ENCODE measurements around the gene COL15A1. TPM values are rescaled to one million over a fixed set of nuclear protein-coding genes. Genes with fewer than 3 reads are reported as not detected.

COL15A1 gene
- total RNA-seq, 6 experiments from 2014 or later, result 0.07 to 0.58 (median 0.11) TPM; not detected in 2

- ATAC-seq (no peak), DNase-seq (no peak)
- Histone ChIP-seq H3K36me3 (no peaks in the 10 kb centered on the region), H3K27ac (no peak overlapping the region), H3K27me3 (no peaks in the 10 kb centered on the region), H3K9me3 (no peaks in the 10 kb centered on the region), H3K4me1 (no peaks in the 10 kb centered on the region), H3K4me3 (no peak overlapping the region)
- intact Hi-C loops (cut with DNase I), result no loop called here
- WGBS (ENCODE audit: insufficient coverage, low coverage, low lambda C conversion rate, missing lambda C conversion rate), result 93% methylated on average over 10 of the region's 12 CpGs
- TF ChIP-seq, protein P1, sequence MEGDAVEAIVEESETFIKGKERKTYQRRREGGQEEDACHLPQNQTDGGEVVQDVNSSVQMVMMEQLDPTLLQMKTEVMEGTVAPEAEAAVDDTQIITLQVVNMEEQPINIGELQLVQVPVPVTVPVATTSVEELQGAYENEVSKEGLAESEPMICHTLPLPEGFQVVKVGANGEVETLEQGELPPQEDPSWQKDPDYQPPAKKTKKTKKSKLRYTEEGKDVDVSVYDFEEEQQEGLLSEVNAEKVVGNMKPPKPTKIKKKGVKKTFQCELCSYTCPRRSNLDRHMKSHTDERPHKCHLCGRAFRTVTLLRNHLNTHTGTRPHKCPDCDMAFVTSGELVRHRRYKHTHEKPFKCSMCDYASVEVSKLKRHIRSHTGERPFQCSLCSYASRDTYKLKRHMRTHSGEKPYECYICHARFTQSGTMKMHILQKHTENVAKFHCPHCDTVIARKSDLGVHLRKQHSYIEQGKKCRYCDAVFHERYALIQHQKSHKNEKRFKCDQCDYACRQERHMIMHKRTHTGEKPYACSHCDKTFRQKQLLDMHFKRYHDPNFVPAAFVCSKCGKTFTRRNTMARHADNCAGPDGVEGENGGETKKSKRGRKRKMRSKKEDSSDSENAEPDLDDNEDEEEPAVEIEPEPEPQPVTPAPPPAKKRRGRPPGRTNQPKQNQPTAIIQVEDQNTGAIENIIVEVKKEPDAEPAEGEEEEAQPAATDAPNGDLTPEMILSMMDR (IDR thresholded peaks at IDR 0.05), result no peak
- no peak for TF ChIP-seq POLR2A (IDR thresholded peaks at IDR 0.05)
These were observed 125.8 kb downstream of the COL15A1 start for GRCh38 chr9:99069546-99069945.

- ATAC-seq (no peak), DNase-seq (no peak)
- Histone ChIP-seq H3K36me3 (no peaks in the 10 kb centered on the region), H3K27me3 (no peaks in the 10 kb centered on the region), H3K4me1 (no peaks in the 10 kb centered on the region), H3K4me3 (no peak overlapping the region), H3K27ac (no peak overlapping the region), H3K9me3 (no peaks in the 10 kb centered on the region)
- TF ChIP-seq POLR2A (IDR thresholded peaks at IDR 0.05), result no peak
- intact Hi-C loops (cut with DNase I), result no loop called here
- 74% methylated on average over 6 of the region's 6 CpGs for WGBS (ENCODE audit: insufficient coverage, low coverage, low lambda C conversion rate, missing lambda C conversion rate)
These were observed 127.0 kb downstream of the COL15A1 start for GRCh38 chr9:99070681-99071080.

DNA sequence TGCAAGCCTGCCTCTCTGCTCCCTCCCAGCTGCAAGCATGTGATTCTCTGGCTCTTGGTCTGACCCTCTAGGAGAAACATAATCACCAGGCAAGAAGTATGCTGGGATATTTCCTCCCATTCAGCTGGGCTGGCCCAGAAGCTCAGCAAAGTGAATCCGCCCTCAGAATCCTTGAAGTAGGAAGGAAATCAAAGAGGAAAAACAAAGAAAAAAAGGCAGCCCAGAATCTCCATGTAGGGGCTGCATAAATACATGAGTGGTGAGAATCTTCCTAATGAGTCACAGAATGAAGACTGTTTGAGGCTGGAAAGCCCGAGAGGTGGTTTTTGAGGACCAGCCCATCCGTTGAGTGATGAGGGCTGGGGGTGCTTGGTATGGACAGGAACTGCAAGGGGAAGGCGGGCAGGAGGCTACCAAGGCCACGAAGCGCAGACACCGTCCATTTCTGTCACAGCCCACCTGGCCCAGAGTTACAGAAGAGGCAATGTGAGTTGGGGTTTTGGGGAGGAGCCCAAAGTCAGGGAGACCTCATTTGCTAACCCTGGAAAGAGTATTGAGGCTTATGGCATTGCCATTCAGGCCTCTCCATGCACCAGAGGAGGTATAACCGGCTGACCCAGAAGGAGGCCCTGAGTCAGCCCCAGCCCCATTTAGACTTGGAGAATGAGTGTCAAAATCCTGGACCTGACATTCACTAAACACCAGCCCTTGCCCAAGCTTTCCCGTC lies 127.8 kb downstream of the COL15A1 start:
- Histone ChIP-seq H3K36me3 (no peaks in the 10 kb centered on the region), H3K9me3 (no peaks in the 10 kb centered on the region), H3K4me3 (no peak overlapping the region), H3K27me3 (no peaks in the 10 kb centered on the region), H3K27ac (no peak overlapping the region), H3K4me1 (no peaks in the 10 kb centered on the region)
- DNase-seq (no peak), ATAC-seq (no peak)
- no peak for TF ChIP-seq POLR2A (IDR thresholded peaks at IDR 0.05)
- TF ChIP-seq, protein P1 (IDR thresholded peaks at IDR 0.05), result no peak
- intact Hi-C loops (cut with DNase I), result no loop called here
- whole genome bisulfite sequencing (ENCODE audit: insufficient coverage, low coverage, low lambda C conversion rate, missing lambda C conversion rate), result 75% methylated on average over 8 of the region's 9 CpGs

DNA sequence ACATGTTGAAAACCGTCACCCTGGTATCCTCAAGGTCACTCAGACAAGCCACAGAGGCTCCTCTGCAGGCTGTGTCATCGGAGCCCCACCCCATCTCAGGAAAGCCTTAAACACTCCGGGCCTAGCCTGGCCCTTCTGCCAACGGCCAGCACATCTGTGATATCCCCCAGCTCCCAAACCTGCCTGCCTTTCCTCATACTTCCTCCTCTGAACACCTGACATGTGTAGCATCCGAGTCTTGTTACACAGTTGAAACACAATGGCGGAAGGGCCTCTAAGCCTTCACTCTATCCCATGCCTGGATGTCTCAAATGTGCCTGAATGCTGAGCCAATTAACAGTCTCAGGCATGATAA lies 128.3 kb downstream of the COL15A1 start:
- Histone ChIP-seq H3K4me3 (no peak overlapping the region), H3K27ac (no peak overlapping the region), H3K36me3 (no peaks in the 10 kb centered on the region), H3K4me1 (no peaks in the 10 kb centered on the region), H3K9me3 (no peaks in the 10 kb centered on the region), H3K27me3 (no peaks in the 10 kb centered on the region)
- WGBS (ENCODE audit: insufficient coverage, low coverage, low lambda C conversion rate, missing lambda C conversion rate), result 67% methylated on average over 1 of the region's 6 CpGs
- DNase-seq (no peak), ATAC-seq (no peak)
- intact Hi-C loops (cut with DNase I), result no loop called here
- TF ChIP-seq POLR2A (IDR thresholded peaks at IDR 0.05), result no peak
- TF ChIP-seq, protein P1 (IDR thresholded peaks at IDR 0.05), result no peak

GRCh38 chr9:99073347-99073746 lies 129.6 kb downstream of the COL15A1 start:
- Histone ChIP-seq H3K4me1 (no peaks in the 10 kb centered on the region), H3K4me3 (no peak overlapping the region), H3K9me3 (no peaks in the 10 kb centered on the region), H3K27me3 (no peaks in the 10 kb centered on the region), H3K36me3 (no peaks in the 10 kb centered on the region), H3K27ac (no peak overlapping the region)
- no peak for DNase-seq
- intact Hi-C loops (cut with DNase I), result no loop called here
- no peak for TF ChIP-seq POLR2A (IDR thresholded peaks at IDR 0.05)
- TF ChIP-seq, protein P1 (IDR thresholded peaks at IDR 0.05), result no peak
- no peak for ATAC-seq
- 52% methylated on average over 2 of the region's 2 CpGs for WGBS (ENCODE audit: insufficient coverage, low coverage, low lambda C conversion rate, missing lambda C conversion rate)
